Endothelial cell (in vitro differentiated cells): ENCODE data around the gene MCOLN1. TPM values are rescaled to one million over a fixed set of nuclear protein-coding genes. Genes with fewer than 3 reads are reported as not detected.

Experiments used
- DNase-seq: peaks from one replicate; pipeline ENCODE4 v3.0.0; 2021; ENCODE audit warnings: low spot score
- H3K27ac Mint-ChIP-seq: one replicate; pipeline ENCODE4 v1.8.0; 2021; ENCODE audit warnings: mixed read lengths, inconsistent platforms; ENCODE audit not compliant: unreplicated experiment
- H3K27me3 Mint-ChIP-seq: one replicate; pipeline ENCODE4 v1.8.0; 2021; ENCODE audit warnings: mild to moderate bottlenecking, moderate library complexity, mixed read lengths, inconsistent platforms; ENCODE audit not compliant: unreplicated experiment
- H3K36me3 Mint-ChIP-seq: one replicate; pipeline ENCODE4 v1.8.0; 2021; ENCODE audit warnings: mild to moderate bottlenecking, low read depth, mixed read lengths, inconsistent platforms; ENCODE audit not compliant: unreplicated experiment
- H3K4me1 Mint-ChIP-seq: one replicate; pipeline ENCODE4 v1.8.0; 2021; ENCODE audit warnings: mild to moderate bottlenecking, mixed read lengths, inconsistent platforms; ENCODE audit not compliant: unreplicated experiment
- H3K4me3 Mint-ChIP-seq: one replicate; pipeline ENCODE4 v1.8.0; 2021; ENCODE audit warnings: mild to moderate bottlenecking, mixed read lengths, inconsistent platforms; ENCODE audit not compliant: unreplicated experiment
- H3K9me3 Mint-ChIP-seq: one replicate; pipeline ENCODE4 v1.8.0; 2021; ENCODE audit warnings: mixed read lengths, inconsistent platforms; ENCODE audit not compliant: unreplicated experiment
- total RNA-seq: library from RNA; stranded (reverse); fragmentation: NEBNext Ultra II Directional; extraction: Animal tissue kit (Norgen Biotek cat#: 25700); gene quantifications from one replicate; pipeline ENCODE4 v1.2.1, GENCODE V29; 2021; ENCODE audit not compliant: unreplicated experiment
- TF ChIP-seq, protein P1 (sequence below): fragments of 200-600 bp; sonication (generic); IDR thresholded peaks from one replicate; pipeline ENCODE4 v1.5.0; 2021; ENCODE audit warnings: antibody characterized with exemption; ENCODE audit not compliant: unreplicated experiment

Gene MCOLN1
- total RNA-seq, 1 donor from 2014 or later = 24.2 TPM

DNA sequence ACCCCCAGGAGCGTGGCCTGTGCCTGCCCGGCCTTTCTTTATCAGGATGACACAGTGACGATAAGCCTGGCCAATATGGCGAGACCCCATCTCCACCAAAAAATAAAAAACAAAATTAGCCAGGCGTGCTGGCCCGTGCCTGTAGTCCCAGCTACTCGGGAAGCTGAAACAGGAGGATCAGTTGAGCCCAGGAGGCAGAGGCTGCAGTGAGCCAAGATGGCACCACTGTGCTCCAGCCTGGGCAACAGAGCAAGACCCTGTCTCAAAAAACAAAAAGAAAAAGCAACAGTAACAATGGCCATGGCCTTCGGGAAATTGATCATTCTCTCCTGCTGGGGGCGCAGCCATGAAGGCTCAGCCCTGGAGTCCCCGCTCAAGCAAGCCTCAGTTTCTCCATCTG lies 44.7 kb upstream of the MCOLN1 start:
- Mint-ChIP-seq H3K4me3 (peak overlapping the region; percentile 37), H3K27me3 (peaks cover 9% of the 10 kb centered on the region), H3K9me3 (no peaks in the 10 kb centered on the region), H3K27ac (no peak overlapping the region), H3K36me3 (peaks cover 2% of the 10 kb centered on the region), H3K4me1 (no peaks in the 10 kb centered on the region)
- TF ChIP-seq, protein P1, sequence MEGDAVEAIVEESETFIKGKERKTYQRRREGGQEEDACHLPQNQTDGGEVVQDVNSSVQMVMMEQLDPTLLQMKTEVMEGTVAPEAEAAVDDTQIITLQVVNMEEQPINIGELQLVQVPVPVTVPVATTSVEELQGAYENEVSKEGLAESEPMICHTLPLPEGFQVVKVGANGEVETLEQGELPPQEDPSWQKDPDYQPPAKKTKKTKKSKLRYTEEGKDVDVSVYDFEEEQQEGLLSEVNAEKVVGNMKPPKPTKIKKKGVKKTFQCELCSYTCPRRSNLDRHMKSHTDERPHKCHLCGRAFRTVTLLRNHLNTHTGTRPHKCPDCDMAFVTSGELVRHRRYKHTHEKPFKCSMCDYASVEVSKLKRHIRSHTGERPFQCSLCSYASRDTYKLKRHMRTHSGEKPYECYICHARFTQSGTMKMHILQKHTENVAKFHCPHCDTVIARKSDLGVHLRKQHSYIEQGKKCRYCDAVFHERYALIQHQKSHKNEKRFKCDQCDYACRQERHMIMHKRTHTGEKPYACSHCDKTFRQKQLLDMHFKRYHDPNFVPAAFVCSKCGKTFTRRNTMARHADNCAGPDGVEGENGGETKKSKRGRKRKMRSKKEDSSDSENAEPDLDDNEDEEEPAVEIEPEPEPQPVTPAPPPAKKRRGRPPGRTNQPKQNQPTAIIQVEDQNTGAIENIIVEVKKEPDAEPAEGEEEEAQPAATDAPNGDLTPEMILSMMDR = no peak
- no peak for DNase-seq

DNA sequence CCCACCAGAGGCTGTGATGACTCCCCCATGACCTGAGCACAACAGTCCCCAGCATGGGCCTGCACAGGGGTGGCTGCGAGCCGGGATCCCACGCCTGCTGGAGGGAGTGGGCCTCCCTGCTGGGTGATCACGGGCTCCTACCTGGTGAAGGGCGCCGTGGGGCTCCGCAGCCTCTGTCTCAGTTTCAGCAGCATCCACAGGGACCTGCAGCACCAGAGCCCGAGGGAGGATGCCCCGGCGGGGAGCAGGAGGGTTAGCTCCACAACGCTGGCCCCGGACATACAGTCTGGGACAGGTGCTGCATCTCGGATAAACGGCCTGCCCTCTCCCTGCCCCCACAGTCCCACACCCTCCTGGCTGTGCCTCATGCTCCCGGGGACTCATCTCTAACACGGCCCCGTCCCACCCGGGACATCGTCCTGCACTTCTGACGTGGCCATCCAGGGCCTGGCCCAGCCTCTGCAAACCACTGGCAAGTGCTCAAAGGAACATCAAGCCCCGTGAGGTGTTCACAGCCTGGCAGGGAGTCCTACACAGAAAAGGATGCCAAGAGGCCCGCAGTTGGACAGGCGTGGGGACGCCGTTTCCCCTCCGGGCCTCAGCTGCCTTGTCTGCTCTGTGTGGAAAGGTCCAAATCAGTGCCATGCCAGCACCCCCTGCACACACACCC lies 44.1 kb upstream of the MCOLN1 start:
- Mint-ChIP-seq H3K9me3 (no peaks in the 10 kb centered on the region), H3K4me1 (peaks cover 3% of the 10 kb centered on the region), H3K27ac (no peak overlapping the region), H3K27me3 (peaks cover 9% of the 10 kb centered on the region), H3K36me3 (peaks cover 3% of the 10 kb centered on the region), H3K4me3 (no peak overlapping the region)
- TF ChIP-seq, protein P1 = no peak
- DNase-seq = no peak

DNA sequence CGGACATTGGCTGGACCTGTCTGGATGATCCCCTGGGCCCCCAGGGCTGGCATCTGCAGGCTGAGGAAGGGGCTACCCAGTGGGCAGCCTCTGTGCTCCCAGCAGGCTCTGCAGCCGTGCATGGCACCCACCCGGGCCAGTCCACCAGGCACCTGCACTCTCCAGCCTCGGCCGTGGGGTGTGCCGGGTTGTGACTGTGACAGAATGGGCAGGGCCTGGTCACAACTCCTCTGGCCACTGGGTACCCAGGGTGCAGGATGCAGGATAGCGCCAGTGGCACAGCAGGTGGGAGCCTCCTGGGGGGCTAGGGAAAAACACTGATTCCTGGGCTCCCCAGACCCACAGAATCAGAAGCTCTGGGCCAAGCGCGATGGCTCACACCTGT lies 43.6 kb upstream of the MCOLN1 start:
- Mint-ChIP-seq H3K27ac (no peak overlapping the region), H3K9me3 (no peaks in the 10 kb centered on the region), H3K27me3 (peaks cover 11% of the 10 kb centered on the region), H3K36me3 (peaks cover 7% of the 10 kb centered on the region), H3K4me1 (peaks cover 7% of the 10 kb centered on the region), H3K4me3 (no peak overlapping the region)
- DNase-seq = no peak
- TF ChIP-seq, protein P1 = no peak

DNA sequence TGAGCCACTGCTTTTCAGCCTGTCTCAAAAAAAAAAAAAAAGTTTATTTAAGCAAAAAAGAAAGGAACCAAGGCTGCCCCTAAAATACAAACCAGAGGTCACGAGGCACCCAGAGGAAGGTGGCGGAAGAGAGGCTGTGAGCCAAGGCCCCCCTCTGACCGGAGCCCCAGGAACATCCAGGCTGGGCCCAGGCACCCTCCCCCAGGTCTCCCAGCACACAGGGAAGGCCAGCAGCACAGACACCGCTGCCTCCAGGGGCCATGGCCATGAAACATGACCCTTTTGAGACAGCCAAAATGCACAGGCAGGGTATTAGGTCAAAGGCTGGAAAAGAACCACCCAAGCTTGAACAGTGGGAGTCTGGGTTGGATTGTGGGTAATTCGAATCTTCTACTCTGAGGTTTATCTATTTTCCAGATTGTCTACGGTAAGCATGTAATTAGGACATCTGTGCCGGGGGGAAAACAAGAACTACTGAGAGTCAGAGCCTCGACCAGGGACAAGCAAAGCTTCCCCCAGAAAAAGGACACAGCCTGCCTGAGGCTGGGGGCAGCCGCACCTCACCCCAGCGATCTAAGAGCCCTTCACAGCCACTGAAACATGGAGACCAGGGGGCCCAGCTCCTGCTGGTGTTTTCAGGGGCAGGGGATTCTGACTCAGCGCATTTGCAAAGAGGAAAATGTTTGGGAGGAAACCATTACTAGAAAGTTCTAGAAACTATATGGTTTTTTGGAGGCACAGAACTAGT lies 42.0 kb upstream of the MCOLN1 start:
- H3K4me3 Mint-ChIP-seq = no peak overlapping the region
- peaks cover 10% of the 10 kb centered on the region for H3K27me3 Mint-ChIP-seq
- peaks cover 7% of the 10 kb centered on the region for H3K4me1 Mint-ChIP-seq
- TF ChIP-seq, protein P1 = no peak
- H3K27ac Mint-ChIP-seq = no peak overlapping the region
- DNase-seq = no peak
- H3K36me3 Mint-ChIP-seq = peaks cover 7% of the 10 kb centered on the region
- no peaks in the 10 kb centered on the region for H3K9me3 Mint-ChIP-seq

DNA sequence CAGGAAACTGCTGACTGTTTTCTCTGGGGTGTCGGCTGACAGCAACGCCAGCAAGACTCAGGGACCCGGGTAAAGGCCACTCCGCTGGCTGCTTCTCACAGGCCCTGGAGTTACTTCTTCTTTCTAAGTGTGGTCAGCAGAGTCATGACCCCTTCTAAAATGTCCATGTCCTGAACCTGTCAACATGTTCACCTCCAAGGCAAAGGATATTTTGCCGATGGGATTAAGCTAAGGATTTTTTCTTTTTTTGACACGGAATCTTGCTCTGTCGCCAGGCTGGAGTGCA lies 41.5 kb upstream of the MCOLN1 start:
- no peak overlapping the region for H3K4me3 Mint-ChIP-seq
- no peak overlapping the region for H3K27ac Mint-ChIP-seq
- DNase-seq = no peak
- peaks cover 7% of the 10 kb centered on the region for H3K4me1 Mint-ChIP-seq
- no peaks in the 10 kb centered on the region for H3K9me3 Mint-ChIP-seq
- TF ChIP-seq, protein P1 = no peak
- peaks cover 7% of the 10 kb centered on the region for H3K36me3 Mint-ChIP-seq
- peaks cover 9% of the 10 kb centered on the region for H3K27me3 Mint-ChIP-seq
